ENCODE results near the gene ASPSCR1. TPM values are rescaled to one million over a fixed set of nuclear protein-coding genes. Genes with fewer than 3 reads are reported as not detected.
A peak's percentile ranks its signal among the peaks of the same experiment; 100 is the strongest.
"Not testable (repeated sequence)": the region's sequence is repeated elsewhere in the genome, so short reads cannot be mapped to it uniquely, and the experiment has no call there.

Gene ASPSCR1
- polyA plus RNA-seq, 4 donors, result 19.5 to 39.0 (median 23.1) TPM

DNA sequence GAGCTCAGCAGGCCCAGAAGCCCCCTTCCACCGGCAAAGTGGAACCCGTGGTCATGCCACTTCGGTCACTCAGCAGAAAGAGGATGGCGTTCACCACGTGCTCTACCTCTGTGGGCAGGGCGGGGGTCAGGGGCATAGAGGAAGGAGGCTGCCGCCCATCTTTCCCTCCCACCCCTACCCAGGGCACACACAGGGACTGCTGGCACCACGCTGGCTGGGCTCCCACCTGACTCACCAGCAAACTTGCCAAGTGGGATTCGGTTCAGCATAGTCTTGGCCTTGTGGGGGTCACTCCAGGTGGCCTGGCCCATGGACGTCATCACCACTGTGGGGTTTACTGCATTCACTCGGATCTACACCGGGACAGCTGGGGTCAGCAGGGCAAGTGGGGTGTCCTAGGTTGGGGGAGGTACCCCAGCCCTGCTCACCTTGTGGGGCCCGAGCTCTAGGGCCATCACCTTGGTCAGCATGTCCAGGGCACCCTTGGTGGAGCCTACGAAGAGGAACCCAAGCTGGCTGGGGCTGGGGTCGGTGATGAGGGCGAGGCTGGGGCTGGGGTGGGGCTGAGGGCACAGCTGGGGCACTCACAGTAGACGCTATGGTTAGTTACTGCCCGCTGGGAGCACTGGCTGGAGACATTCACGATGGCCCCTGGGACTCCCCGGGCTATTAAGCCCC, 58.7 kb downstream of the ASPSCR1 start:
- DNase-seq (ENCODE audit: low read depth in 4 of 4, low spot score in 3 of 4), result no peak

GRCh38 chr17:82036634-82037091, 59.2 kb downstream of the ASPSCR1 start:
- DNase-seq (ENCODE audit: low read depth in 4 of 4, low spot score in 3 of 4), result no peak

- DNase-seq (ENCODE audit: low read depth in 4 of 4, low spot score in 3 of 4), result peak; percentile 88 to 91 (median 90)
These were observed 59.9 kb downstream of the ASPSCR1 start, which contains the start of gene DCXR for GRCh38 chr17:82037092-82037888. DCXR (minus strand) TSS chr17:82037697; CDS start chr17:82037682, 15 bp downstream.

DNA sequence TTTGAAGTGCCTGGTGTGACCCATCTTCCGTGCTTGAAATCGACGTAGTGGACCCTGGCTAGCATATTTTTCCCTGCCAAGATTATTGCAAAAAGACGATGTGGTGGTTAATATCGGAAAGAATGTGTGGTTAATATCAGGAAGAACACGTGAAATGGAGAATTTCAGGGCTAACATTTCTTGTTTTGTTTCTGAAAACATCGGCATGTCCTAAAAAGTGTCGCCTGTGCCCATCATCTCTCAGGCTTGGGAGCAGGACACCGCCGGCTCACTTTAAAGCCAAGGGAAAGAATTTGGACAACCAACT, 60.4 kb downstream of the ASPSCR1 start:
- no peak for DNase-seq (ENCODE audit: low read depth in 4 of 4, low spot score in 3 of 4)

DNA sequence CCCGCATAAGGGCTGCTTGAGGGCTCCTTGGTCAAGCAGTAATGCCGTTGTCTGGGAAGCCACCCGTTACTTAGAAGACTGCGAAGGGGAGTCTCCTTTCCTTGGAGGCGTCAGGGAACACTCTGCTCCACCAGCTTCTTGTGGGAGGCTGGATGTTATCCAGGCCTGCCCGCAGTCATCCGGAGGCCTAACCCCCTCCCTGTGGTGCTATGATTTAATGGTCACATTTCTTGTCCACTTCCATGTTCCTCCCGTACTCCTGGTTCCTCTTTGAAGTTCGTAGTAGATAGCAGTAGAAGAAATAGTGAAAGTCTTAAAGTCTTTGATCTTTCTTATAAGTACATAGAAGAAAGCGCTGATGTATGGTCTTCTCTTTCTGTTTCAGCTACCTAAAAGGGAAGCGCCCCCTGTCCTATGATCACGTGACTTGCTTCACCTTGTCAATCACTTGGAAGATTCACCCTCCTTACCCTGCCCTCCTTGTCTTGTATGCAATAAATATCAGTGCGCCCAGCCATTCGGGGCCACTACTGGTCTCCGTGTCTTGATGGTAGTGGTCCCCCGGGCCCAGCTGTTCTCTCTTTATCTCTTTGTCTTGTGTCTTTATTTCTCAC, 61.5 kb downstream of the ASPSCR1 start:
- DNase-seq (ENCODE audit: low read depth in 4 of 4, low spot score in 3 of 4), result not testable (repeated sequence)

DNA sequence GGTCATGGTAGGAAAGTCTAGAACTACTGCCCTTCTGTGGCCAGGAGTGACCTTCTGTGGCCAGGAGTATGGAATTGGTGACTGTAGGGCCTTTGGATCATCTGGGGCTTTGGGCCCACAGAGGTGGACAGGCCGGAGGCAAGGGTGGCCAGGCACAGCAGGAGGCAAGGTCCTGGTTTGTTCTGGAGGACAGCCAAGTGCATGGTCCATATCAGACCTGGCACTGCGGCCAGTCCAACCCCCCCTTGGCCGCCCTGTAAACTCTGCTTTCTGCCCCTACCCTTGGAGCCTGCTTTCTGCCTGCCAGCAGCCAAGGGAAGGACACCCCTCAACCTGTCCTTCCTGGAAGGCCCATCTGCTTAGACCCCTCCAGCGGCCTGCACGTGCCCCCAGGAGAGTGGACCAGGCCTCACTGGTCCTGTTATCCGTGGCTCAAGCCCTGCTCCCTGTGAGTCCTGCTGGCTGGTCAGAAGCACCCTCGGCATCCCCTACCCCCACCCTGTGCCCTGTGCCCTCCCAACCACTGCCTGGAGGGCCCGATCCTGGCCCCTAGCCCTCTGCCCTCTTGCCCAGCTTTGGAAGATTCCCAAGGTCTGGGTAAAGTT, 62.4 kb downstream of the ASPSCR1 start:
- no peak for DNase-seq (ENCODE audit: low read depth in 4 of 4, low spot score in 3 of 4)

- DNase-seq (ENCODE audit: low read depth in 4 of 4, low spot score in 3 of 4), result no peak
These were observed 63.9 kb downstream of the ASPSCR1 start for GRCh38 chr17:82041144-82041814.

DNA sequence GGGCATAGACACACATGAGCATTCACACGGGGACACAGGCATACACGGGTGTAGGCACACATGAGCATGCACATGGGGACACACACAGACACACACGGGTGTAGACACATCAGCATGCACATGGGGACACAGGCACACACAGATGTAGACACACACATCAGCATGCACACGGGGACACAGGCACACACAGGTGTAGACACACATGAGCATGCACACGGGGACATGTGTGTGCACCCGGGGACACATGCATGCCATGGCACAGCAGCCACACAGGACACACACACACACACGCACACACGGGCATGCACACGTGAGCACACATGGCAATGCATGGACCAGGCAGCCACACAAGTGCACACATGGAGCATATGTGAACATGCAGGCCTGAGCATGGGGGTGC, 65.2 kb downstream of the ASPSCR1 start:
- no peak for DNase-seq (ENCODE audit: low read depth in 4 of 4, low spot score in 3 of 4)

DNA sequence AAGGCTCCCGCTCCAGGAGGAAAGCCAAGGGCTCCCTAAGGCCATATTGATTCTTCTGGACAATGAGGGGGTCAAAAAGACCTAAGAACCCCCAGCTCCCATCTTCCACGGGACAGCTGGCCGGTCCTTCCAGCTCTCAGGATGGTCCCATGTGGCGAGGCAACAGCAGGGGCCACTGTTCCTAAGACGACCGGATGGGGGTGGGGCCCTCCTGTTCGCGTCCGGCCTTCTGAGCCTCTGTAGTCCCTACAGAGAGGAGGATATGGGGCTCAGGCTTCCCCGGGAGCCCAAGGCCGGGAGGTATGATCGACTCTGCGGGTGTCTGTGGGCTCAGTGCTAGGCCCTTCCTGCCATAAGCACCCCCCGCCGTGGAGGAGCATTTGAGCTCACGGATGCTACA, 66.1 kb downstream of the ASPSCR1 start:
- no peak for DNase-seq (ENCODE audit: low read depth in 4 of 4, low spot score in 3 of 4)

DNA sequence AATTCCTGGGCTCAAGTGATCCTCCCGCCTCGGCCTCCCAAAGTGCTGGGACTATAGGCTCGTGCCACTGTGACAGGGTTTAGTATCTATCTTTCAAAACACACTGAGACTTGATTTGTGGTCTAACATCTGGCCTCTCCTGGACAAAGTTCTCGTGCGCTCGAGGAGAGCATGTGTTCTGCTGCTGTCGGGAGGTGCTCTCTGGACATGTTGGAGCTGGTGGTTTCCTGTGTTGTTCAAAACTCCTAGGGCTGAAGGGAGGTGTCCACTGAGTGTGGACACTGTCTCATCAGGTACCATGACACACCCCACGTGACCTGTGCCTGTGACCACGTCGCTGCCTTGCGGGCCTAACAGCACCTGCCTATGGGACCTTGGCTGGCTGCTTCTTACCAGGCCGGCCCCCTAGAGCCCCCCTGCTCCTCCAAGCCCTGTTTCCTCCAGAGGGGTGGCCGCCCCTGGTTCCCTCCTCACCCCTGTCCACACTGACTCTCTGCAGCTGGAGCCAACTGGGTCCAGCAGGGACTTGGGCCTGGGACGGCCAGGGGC, 68.6 kb downstream of the ASPSCR1 start:
- no peak for DNase-seq (ENCODE audit: low read depth in 4 of 4, low spot score in 3 of 4)

DNA sequence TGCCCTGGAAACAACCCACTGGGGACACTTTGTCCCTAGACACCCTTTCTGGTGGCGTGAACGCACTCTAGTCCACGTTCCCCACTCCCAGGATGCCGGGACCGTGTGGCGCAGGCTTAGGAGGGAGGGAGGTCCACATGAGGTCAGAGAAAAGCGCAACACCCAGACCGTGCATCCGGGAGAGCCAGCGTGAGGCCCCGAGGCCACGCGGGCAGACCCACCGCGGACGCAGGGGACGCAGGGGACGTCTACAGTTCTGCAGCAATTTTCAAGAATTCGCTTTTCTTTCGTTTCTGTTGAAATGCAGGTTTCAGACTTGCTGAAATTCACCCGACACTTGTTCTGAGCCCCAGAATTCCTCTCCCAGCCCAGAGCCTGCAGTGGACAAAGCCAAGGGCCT, 69.5 kb downstream of the ASPSCR1 start:
- no peak for DNase-seq (ENCODE audit: low read depth in 4 of 4, low spot score in 3 of 4)

GRCh38 chr17:82047379-82047778, 70.0 kb downstream of the ASPSCR1 start:
- no peak for DNase-seq (ENCODE audit: low read depth in 4 of 4, low spot score in 3 of 4)

DNA sequence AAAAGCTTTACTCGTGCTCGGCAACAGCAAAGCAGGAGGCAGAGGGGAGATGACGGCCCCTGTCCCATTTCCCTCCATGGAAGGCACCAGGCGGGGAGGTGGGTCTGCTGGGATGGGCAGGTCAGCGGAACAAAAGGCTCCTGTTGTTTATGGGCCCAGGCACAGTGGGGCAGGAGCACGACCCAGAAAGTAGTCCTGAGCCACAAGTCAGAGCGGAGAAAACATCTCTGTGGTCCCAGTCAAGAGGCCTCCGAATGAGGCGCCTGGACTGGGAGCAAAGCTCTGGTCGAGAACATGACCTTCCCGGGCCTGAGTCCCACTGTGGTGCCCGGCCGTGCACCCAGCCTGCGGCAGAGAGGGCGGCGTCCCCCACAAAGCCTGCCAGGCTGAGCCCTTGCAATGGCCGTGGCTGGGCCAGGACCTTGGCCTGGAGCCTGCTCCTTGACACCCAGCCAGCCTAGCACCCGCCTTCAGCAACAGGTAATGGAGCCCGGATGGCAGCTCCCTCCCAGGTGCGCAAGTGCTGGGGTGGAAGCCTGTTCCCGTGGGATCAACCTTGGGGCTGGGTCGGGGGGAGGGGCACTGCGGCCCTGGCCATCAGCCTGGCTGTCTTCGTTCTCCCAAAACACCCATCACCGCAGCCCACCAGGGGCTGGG, 70.6 kb downstream of the ASPSCR1 start:
- DNase-seq (ENCODE audit: low read depth in 4 of 4, low spot score in 3 of 4), result no peak

DNA sequence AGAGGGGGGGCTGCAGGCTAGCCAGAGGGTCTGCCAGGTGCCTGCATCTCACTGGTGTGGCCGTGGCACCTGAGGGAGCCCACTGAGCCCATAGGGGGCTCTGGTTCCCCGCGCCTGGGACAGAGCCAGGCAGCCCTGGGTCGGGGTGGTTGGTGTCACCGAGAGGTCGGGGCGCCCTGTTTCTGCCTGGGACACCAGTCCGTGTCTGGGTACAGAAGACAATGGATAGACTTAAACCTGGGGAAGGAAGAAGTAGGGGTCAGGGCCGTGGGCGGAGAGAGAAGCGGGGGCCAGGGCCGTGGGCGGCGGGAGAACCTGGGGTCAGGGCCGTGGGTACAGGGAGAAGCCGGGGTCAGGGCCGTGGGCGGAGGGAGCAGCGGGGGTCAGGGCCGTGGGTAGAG, 71.1 kb downstream of the ASPSCR1 start:
- DNase-seq (ENCODE audit: low read depth in 4 of 4, low spot score in 3 of 4), result no peak

DNA sequence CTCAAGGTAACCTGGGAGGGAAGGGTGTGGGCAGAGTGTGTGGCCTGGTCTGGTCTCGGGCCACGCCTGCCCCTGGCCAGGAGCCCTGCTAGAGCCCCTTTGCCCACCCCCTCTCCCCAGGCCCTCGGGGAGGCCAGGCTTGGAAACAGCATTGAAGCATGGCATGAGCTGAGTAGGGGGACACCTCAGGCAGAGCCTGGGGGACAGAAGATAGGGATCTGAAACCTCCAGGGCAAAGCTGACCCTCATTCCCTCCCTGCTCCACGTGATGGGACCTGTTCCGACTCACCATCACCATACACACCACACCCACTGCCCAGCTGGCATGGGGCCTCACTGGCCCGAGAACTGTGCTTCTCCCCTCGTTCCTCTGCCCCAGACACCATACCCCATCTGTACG, 71.7 kb downstream of the ASPSCR1 start:
- no peak for DNase-seq (ENCODE audit: low read depth in 4 of 4, low spot score in 3 of 4)

- DNase-seq (ENCODE audit: low read depth in 4 of 4, low spot score in 3 of 4), result no peak
These were observed 72.1 kb downstream of the ASPSCR1 start for GRCh38 chr17:82049521-82049971.

DNA sequence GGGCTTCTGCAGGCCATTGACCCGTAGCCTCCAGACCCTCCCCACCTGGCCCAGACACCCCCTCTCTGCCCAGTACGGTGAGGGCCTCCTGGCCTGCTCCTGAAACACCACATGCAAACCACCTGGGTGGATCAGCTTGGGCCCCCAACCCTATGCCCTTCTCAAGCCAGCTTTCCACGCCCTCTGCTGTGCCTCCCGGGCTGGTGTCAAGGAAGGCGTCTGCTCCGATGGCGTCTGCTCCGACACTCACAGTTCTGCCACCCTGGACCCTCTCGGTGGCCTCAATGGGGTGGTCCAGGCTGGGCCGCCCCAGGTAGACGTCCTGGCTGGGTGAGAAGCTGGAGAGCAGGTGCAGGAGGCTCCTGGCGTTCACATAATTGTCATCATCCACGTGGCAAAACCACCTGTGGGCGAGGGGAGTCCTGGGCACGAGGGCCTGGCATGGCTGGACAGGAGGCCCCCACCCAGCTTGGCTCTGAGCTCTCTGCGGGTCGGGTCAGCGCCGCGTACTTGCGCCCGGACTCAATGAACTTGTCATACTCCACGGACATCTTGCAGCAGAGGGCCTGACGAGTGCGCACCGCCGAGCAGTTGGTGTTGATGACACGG, 72.8 kb downstream of the ASPSCR1 start:
- DNase-seq (ENCODE audit: low read depth in 4 of 4, low spot score in 3 of 4), result no peak

DNA sequence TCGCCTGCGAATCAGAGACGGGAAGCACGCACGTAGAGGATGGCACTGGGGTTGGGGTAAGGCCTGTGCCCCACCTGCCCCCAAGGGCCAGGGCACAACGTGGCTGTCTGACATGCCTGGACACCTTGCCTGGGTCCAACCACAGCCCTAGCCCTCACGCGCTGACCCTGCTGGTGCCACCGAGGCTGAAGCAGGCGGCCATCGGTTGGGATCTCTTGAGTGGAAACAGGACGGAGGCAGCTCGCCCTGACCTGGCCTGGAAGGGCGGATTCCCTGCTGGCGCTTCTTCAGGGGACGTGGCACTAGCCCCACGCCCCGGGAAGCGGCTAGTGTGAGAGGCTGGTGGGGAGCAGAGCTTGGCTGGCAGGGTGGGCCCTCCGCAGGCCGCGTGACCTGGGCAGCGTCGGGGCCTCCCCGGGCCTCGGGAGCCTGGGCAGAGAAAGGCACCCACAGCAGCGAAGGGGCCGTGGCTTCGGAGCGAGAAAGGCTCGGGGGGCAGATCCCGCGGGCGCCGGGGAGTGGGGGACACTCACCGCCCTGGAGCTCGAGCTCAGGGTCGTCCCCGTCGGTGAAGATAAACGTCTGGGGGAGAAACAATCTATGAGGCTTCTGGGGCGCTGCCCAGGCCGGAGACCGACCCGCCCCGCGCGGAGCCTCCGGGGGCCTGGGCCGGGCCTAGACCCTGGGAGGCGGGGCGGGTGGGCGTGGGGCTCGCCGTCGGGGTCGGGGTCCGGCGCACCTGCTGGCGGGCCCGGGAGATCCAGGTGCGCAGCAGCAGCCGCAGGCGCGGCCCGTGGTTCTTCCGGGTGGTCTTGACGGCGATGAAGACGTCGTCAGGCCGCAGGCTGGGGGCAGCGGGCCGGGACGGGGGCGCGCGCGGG, 73.6 kb downstream of the ASPSCR1 start:
- no peak for DNase-seq (ENCODE audit: low read depth in 4 of 4, low spot score in 3 of 4)
